NCI-H128 (cell line): Measurements from ENCODE around the gene ARHGDIG.
"Not testable (repeated sequence)": the region's sequence is repeated elsewhere in the genome, so short reads cannot be mapped to it uniquely, and the experiment has no call there.

ENCODE experiments used
- DNase-seq: peaks from one replicate; lab custom pipeline; 2025; ENCODE audit not compliant: unreplicated experiment; lab: John Stamatoyannopoulos, UW

The ARHGDIG gene

DNA sequence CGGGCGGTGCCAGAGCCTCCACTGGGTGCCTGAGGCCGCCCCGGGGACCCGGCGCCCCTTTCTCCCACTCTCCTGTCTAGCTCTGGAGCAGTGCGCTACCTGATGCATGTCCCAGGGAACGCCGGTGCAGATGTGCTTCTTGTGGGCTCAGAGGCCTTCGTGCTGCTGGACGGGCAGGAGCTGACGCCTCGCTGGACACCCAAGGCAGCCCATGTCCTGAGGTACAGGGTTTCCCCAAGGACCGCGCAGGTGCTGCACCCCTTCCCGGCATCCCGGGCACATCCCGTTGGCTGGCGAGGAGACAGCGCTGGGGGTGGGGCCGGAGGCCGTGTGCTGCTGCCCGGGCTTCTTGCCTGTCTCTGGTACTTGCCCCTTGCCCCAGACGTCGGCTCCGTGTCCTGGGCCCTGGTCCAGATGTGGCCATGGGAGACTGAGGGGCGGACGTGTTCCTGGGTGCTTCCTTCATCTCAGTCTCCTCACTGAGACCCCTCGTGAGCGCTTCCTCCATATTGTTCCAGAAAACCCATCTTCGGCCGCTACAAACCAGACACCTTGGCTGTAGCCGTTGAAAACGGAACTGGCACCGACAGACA, 17.1 kb upstream of the ARHGDIG start:
- no peak for DNase-seq

- DNase-seq = no peak
Observed at GRCh38 chr16:263944-264343, 16.4 kb upstream of the ARHGDIG start.

- no peak for DNase-seq
Observed at GRCh38 chr16:264440-264951, 15.9 kb upstream of the ARHGDIG start.

DNA sequence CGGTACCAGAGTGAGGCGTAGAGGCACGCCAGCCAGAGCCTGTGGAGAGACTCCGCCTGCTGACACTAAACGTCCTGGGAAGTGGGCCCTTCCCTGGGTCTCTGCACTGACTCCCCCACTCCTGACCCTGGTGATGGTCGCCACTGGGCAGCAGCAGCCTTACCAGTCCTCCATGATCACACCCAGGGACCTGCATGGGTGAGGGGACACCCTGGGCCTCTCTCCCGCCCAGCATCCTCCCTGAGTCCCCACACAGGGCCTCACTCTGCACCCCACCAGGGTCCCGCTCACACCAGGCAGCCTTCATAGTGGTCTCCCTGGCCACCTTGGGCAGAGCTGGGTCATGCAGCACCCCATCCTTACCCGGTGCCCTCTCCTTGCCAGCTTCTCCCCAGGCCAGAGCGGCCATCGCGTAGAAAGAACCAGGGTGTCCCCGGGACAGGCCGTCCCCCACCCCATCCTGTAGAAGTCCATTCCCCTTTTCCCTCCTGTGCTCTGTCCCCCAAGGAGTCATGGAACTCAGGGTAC, 15.3 kb upstream of the ARHGDIG start:
- DNase-seq = no peak

GRCh38 chr16:265711-266110, 14.7 kb upstream of the ARHGDIG start:
- no peak for DNase-seq

GRCh38 chr16:266258-267164, 13.9 kb upstream of the ARHGDIG start:
- DNase-seq = no peak

DNA sequence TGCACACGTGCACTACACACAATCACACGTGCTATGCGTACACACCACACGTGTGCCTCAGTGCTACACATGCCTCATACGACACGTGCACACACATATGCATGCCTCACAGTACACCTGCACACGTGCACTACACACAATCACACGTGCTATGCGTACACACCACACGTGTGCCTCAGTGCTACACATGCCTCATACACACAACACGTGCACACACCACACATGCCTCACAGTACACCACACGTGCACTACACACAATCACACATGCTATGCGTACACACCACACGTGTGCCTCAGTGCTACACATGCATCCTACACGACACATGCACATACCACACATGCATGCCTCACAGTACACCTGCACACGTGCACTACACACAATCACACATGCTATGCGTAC, 12.8 kb upstream of the ARHGDIG start:
- not testable (repeated sequence) for DNase-seq

GRCh38 chr16:268141-269053, 12.0 kb upstream of the ARHGDIG start:
- no peak for DNase-seq

DNA sequence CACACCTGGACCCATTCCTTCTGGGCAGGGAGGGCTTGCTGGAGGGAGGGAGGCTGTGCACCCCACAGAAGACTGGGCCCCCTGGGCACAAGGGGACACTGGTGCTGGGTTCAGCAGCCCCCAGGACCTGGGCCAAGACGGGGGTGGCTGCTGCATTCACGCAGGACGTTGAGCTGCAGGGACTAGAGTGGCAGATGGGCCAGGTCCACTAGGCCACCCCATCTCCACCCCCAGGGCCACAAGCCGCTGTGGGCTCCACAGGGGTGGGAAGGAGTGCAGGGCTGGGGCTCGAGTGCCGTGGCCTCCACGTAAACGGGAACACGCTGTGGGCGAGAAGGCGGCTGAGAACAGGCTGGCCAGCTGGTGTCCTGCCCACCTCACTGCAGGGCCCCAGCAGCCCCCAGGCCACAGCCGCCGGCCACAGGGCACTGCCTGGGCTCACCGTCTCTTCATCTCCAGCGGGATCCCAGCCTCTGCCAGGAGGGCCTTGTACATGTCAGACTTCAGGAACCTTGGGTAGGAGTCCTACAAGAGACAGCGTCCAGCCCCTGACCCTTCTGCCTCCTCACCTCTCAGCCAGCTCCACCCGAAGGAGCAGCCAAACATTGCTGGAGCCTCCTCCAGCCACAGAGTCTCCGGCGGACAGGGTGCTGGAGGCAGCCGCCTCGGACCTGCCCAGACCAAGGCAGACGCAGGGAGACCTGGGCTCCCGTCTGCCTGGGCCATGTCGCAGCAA, 11.2 kb upstream of the ARHGDIG start:
- no peak for DNase-seq

DNA sequence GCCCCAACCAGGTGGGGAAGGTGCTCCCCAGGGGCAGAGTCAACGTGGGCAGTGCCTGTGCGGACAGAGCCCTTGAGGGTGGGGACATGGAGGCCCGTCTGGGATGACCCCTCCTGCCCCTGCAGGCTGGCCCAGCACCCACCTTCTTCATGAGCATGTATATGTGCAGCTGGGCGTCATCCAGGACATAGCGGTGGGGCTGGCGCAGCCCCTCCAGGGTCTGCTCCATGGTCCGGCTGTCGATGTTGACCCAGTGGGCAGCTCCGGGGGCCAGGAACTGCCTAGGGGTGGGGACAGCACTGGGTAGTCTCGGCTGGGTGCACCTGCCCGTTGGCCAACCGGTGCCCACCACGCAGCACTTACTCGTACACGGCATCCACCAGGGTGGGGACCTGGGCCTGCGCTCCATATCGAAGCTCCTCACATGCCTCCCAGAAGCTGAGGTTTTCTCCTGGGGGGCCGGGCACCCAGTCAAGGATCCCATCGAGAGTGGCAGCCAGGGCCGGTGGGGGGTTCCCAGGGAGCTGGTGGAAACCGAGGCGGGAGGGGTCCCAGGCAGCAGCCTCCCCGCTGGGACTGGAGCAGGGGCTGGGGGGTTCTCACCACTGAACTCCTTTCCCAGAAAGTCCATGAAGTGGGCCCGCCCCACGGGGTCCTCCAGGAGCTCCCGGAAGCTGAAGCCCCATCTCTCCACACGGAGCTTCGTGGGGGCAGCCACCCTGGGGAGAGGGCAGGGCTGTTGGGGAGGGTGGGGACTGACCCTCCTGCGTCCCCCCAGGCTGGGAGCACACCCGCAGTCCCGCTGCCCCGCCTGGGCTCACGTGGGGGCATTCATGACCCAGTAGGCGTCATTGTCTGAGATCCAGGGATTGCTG, 9.8 kb upstream of the ARHGDIG start:
- DNase-seq = no peak

GRCh38 chr16:272633-273546, 7.5 kb upstream of the ARHGDIG start:
- no peak for DNase-seq

DNA sequence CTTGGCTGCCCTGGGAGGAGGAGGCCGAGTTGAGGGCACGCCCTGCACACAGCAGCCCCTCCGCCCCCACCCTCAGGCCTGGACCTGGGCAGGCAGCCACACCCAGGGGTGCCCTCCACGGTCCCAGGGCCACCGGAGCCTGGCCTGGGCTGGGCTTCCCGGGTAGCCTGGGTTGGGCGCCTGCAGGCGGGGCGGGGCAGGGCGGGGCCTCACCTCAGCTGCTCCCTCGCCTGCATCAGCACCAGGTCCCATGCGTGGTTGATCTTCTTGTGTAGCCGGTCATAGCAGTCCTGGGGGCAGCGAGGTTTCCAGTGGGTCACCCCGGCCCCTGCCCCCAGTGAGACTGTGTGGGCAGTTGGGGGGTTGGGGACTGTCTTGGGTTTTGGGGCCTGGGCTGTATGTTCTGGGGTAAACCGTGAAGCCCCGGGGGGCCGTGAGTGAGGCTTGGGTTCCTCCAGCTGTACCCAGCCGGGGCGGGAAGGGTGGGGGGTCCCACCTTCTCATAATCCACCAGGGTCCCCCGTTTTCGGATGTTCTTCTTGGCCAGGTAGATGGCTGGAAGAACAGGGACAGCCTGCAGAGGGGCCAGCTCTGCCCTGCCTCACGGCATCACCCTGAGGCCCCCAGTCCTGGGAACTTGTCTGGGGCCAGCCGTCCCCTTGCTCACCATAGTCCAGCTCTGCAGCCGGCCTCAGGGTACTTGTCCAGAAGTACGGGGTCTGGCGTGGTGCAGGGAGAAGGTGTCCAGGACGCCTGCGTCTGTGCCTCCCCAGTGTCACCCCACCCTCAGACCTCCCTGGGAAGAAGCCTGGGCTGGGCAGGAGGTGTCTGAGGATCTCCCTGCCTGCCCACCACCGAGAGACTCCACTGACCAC, 6.6 kb upstream of the ARHGDIG start:
- DNase-seq = no peak

- DNase-seq = no peak
Observed at GRCh38 chr16:275041-275641, 5.2 kb upstream of the ARHGDIG start.

- no peak for DNase-seq
Observed at GRCh38 chr16:275786-276232, 4.6 kb upstream of the ARHGDIG start, which contains the start of gene RGS11. Gene RGS11 (minus strand): TSS chr16:275944. CDS start chr16:275911, 33 bp downstream.

- DNase-seq = no peak
Observed at GRCh38 chr16:276426-277077, 3.8 kb upstream of the ARHGDIG start.

DNA sequence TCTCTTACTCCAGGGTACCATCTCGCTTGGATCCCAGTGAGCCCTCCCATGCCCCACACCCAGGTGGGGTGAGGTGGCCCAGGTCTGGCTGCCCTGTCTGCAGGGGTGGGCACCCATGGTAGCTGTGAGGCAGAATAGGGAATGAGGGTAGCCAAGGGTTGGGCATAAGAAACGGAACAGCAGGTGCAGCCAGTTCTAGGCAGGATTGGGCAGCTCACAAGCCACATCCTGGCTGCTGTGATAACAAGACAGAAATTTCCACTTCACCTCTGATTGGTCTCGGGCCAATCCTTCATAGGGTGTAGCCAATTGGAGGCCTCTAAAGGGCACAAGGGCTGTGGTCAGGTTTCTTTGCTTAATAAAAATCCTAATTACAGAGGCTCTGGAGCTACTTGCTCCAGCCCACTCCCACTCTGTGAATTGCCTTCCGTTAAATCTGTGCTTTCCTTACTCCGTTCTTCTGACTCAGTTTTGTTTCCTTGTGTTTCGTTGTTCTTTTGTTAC, 1.5 kb upstream of the ARHGDIG start:
- no peak for DNase-seq
